ENCODE measurements around the gene ISG15.

GRCh38 chr1:1003618-1004419 is 9.5 kb upstream of the ISG15 start:
- TF ChIP-seq ZNF274 (IDR thresholded peaks at IDR 0.05; ENCODE audit: low read depth, low read length): no peak
- TF ChIP-seq SUZ12 (IDR thresholded peaks at IDR 0.05; ENCODE audit: extremely low read depth, insufficient read depth, insufficient read length): no peak
